GM12875 (cell line): ENCODE measurements around the gene FCGR3A.
"Not testable (repeated sequence)": the region's sequence is repeated elsewhere in the genome, so short reads cannot be mapped to it uniquely, and the experiment has no call there.

ENCODE experiments used
- H3K4me3 ChIP-seq: one replicate; pipeline ENCODE4 v1.5.1; 2011; ENCODE audit warnings: low read depth, low read length, control low read depth
- TF ChIP-seq, protein P1 (sequence below): IDR thresholded peaks from 2 replicates; pipeline ENCODE4 v1.5.1; 2011; ENCODE audit warnings: low read depth, mild to moderate bottlenecking, control low read depth, inconsistent platforms, low read length, moderate library complexity, borderline replicate concordance; ENCODE audit not compliant: insufficient read depth

Gene FCGR3A

DNA sequence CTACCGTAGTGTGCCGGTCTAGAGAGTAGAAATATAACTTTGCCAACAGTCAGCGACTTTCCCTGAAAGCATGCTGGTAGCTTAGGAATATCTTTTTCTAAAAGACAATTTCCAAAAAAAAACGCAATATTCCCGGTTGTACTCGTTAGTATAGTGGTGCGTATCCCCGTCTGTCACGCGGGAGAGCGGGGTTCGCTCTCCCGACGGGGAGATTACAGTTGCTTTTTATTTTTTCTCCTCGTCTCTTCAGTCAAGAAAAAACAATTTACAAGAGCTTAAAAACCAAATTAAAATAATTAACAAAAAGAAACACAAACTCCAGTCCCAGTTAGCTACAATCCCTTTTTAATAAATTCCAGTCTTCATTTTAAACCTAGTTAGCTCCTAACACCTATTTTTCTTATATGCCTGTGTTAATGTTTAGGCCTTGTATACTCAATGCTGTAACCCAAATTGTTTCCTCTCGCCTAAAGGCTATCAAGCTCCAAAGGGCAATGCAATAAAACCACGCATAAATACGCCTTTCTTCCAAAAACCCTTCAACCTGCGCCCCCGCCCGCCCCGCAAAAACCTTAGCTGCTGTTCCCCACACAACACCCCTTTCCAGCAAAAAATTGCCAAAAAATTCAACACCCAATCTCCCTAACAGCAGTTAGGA lies 17.5 kb downstream of the FCGR3A start:
- no peak overlapping the region for H3K4me3 ChIP-seq
- TF ChIP-seq, protein P1, sequence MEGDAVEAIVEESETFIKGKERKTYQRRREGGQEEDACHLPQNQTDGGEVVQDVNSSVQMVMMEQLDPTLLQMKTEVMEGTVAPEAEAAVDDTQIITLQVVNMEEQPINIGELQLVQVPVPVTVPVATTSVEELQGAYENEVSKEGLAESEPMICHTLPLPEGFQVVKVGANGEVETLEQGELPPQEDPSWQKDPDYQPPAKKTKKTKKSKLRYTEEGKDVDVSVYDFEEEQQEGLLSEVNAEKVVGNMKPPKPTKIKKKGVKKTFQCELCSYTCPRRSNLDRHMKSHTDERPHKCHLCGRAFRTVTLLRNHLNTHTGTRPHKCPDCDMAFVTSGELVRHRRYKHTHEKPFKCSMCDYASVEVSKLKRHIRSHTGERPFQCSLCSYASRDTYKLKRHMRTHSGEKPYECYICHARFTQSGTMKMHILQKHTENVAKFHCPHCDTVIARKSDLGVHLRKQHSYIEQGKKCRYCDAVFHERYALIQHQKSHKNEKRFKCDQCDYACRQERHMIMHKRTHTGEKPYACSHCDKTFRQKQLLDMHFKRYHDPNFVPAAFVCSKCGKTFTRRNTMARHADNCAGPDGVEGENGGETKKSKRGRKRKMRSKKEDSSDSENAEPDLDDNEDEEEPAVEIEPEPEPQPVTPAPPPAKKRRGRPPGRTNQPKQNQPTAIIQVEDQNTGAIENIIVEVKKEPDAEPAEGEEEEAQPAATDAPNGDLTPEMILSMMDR = no peak

DNA sequence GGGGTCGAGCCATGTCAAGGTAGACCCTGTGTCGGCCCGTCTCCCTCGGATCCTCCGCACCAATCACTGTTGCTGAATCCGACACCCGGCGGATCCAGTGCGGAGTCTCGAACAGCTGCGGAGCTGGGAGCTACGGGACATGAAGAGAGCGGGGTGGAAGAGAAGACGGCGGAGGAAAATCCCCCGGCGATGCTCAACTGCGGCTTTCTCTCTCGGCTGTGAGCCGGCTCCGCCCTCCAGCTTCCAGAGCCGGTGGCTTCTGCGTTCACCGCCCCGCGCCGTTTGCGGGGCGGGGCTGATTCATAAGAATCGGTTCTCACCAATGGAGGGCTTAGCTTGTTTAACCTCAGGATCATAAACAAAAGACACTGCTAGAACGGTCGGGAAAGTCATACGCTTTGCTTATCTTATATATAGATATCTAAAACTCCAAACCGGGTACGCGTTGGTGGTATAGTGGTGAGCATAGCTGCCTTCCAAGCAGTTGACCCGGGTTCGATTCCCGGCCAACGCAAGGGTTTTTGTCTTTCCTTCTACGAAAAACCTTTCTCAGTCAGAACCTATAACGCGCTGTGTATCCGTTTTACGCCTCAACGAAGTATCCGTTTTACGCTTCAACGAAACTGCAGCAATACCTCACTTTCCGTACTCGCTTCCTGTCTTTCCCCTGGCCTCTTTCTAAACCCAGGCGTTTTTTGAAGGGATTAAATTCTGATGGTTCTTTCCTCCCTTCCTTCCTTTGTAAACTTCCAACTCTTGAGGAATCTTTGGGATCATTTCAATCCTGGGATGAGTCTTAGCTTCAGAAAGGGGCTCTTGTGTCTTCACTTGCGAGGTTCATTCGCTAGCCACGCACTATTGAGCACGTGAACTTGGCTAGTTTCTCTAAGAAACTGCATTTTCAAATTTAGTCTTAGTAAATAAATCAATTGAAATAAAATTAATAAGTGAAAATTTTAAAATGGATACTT lies 18.7 kb downstream of the FCGR3A start:
- peak overlapping the region; percentile 79 for H3K4me3 ChIP-seq

DNA sequence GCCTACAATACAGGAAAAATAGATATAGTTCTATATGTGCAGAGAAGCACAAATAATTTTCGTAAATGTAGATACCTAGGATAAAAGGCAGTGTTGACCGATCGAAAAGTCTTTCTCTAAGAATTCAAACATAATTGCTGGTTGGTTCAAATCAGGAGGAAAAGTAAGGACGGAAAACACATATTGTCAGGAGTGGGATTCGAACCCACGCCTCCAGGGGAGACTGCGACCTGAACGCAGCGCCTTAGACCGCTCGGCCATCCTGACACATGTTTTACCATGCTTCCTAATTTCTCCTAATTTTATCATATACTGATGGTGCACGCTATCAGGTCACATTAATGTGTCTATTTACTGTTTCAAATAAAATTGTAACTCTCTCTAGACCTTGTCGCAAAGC lies 19.5 kb downstream of the FCGR3A start:
- peak overlapping the region; percentile 79 for H3K4me3 ChIP-seq

DNA sequence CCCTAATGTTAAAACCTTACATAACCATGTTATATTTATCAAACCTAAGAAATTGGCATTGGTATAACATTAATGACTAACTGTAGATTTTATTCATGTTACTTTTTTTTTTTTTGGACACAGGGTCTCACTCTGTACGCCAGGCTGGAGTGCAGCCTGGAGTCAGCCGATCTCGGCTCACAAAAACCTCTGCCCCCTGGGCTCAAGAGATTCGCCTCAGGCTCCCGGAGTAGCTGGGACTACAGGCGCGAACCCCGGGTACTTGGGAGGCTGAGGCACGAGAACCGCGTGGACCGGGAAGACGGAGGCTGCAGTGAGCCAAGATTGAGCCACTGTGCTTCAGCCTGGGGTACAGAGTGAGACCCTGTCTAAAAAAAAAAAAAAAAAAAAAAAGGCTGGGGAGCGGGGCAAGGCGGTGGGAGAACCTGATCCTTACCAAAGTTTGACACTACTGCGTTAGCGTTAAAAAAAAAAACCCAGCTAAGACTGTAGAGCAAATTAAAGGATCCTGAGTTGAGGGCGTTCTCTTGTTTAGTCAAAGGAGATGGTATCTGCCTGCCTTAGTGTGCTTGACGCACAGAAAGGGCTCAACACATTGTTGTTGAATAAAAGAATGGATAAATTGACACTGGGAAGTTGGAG lies 20.0 kb downstream of the FCGR3A start:
- not testable (repeated sequence) for H3K4me3 ChIP-seq

DNA sequence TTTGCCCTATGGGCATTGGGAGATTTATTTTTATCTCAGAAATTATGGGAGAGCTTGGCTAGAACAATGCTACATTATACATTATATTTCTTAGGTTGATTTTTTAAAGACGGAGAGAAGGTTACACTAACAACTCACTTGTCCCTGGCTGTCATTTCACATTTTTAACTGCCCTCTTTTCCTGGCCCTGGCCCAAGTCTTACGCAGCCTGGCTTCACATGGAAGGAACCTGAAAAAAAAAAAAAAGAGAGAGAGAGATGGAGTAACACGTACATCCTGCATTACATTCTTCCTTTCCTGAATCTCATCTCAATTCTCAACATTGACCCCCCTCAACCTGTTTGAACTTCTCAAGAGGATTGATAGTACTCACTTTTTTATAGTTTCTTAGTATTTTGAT lies 21.1 kb downstream of the FCGR3A start:
- H3K4me3 ChIP-seq = not testable (repeated sequence)

DNA sequence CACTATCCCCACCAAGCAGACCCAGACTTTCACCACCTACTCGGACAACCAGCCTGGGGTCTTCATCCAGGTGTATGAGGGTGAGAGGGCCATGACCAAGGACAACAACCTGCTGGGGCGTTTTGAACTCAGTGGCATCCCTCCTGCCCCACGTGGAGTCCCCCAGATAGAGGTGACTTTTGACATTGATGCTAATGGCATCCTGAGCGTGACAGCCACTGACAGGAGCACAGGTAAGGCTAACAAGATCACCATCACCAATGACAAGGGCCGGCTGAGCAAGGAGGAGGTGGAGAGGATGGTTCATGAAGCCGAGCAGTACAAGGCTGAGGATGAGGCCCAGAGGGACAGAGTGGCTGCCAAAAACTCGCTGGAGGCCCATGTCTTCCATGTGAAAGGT lies 23.7 kb downstream of the FCGR3A start:
- H3K4me3 ChIP-seq = not testable (repeated sequence)

DNA sequence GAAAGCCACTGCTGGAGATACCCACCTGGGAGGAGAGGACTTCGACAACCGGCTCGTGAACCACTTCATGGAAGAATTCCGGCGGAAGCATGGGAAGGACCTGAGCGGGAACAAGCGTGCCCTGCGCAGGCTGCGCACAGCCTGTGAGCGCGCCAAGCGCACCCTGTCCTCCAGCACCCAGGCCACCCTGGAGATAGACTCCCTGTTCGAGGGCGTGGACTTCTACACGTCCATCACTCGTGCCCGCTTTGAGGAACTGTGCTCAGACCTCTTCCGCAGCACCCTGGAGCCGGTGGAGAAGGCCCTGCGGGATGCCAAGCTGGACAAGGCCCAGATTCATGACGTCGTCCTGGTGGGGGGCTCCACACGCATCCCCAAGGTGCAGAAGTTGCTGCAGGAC lies 24.3 kb downstream of the FCGR3A start:
- H3K4me3 ChIP-seq = not testable (repeated sequence)

DNA sequence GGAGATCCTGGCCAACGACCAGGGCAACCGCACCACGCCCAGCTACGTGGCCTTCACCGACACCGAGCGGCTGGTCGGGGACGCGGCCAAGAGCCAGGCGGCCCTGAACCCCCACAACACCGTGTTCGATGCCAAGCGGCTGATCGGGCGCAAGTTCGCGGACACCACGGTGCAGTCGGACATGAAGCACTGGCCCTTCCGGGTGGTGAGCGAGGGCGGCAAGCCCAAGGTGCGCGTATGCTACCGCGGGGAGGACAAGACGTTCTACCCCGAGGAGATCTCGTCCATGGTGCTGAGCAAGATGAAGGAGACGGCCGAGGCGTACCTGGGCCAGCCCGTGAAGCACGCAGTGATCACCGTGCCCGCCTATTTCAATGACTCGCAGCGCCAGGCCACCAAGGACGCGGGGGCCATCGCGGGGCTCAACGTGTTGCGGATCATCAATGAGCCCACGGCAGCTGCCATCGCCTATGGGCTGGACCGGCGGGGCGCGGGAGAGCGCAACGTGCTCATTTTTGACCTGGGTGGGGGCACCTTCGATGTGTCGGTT lies 24.8 kb downstream of the FCGR3A start:
- peak overlapping the region; percentile 52 for H3K4me3 ChIP-seq

DNA sequence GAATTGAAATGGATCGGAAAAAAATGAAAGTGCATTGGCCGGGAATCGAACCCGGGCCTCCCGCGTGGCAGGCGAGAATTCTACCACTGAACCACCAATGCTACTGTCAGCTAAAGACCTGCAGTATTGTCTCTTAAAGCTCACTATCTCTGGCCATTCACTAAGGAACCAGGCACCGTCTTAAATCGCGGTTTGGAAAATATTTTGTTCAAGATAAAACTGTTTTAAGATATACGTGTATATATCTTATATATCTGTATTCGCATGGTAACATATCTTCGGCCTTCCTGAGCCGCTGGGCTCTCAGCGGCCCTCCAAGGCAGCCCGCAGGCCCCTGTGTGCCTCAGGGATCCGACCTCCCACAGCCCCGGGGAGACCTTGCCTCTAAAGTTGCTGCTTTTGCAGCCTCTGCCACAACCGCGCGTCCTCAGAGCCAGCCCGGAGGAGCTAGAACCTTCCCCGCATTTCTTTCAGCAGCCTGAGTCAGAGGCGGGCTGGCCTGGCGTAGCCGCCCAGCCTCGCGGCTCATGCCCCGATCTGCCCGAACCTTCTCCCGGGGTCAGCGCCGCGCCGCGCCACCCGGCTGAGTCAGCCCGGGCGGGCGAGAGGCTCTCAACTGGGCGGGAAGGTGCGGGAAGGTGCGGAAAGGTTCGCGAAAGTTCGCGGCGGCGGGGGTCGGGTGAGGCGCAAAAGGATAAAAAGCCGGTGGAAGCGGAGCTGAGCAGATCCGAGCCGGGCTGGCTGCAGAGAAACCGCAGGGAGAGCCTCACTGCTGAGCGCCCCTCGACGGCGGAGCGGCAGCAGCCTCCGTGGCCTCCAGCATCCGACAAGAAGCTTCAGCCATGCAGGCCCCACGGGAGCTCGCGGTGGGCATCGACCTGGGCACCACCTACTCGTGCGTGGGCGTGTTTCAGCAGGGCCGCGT lies 25.5 kb downstream of the FCGR3A start, which contains the start of gene HSPA6:
Gene HSPA6, plus strand, starts transcription at position 724 of the 925 bp plus-strand sequence. Its CDS starts 119 bp downstream, at position 843.
- H3K4me3 ChIP-seq = peak within 1 kb of the TSS; percentile 81

DNA sequence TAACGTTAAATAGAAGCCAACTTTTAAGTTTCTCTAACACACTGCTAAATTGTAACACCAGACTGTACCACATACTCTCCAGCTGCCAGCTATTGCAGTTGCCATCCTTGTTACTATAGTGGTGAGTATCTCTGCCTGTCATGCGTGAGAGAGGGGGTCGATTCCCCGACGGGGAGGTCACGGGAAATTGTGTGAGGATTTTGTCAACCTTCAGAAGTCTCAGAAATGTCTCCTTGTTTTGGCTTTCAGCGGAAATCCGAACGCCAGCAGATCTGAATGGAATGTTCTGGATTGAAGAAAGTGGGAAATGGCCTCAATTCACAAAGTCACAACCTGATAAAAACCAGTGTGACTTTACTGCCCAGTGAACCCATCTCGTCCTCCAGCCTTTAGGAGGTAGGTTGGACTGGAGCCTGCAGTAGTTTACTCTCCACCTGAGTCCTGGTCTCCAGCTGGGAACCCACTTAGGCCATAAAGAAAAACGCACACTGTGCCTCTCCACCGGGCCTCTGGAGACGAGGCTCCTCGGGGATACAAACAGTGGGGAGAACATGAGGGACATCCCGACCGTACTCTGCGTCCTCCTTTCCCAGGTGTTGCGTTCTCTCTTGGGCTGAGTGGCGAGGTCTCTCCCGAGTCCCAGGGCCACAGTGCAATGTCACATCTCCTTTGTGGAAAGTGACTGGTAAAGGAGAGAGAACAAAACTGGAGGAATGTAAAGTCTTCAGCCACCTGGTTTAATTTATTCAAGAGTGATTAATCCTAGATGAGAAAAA lies 26.4 kb downstream of the FCGR3A start:
- not testable (repeated sequence) for H3K4me3 ChIP-seq

DNA sequence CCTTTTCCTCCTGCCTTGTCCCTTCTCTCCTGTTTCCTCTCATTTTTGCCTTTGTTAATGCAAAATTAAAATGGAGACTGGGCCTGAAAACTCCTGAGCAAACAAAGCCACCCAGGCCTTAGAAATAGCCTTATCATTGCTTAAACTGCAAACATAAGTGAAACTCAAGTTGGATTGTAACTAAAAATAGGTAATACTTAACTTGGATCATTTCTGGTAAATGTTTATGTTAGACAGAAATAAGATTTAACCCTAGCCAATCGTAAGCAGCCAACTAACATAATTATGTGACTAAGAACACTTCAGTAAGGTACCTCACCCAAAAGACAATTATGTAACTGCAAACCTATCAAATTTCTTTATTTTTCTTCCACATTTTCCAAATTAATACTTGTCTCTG lies 35.7 kb downstream of the FCGR3A start:
- H3K4me3 ChIP-seq = not testable (repeated sequence)

DNA sequence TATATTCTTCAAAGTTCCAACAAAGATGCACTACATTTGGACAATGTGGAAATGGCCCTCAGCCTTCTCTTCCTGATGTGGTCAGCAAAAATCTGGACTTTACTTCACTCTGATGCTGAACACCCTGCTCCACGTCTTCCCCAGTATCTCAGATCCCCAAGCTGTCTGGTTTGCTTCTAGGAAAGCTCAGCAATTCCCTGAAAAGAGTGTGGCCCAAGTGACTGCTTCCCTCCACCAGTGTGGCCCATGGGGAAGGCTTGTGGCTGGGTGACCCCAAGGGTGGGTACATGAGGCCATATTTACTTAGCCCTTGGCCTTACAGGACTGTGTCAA lies 36.2 kb downstream of the FCGR3A start:
- H3K4me3 ChIP-seq = not testable (repeated sequence)

DNA sequence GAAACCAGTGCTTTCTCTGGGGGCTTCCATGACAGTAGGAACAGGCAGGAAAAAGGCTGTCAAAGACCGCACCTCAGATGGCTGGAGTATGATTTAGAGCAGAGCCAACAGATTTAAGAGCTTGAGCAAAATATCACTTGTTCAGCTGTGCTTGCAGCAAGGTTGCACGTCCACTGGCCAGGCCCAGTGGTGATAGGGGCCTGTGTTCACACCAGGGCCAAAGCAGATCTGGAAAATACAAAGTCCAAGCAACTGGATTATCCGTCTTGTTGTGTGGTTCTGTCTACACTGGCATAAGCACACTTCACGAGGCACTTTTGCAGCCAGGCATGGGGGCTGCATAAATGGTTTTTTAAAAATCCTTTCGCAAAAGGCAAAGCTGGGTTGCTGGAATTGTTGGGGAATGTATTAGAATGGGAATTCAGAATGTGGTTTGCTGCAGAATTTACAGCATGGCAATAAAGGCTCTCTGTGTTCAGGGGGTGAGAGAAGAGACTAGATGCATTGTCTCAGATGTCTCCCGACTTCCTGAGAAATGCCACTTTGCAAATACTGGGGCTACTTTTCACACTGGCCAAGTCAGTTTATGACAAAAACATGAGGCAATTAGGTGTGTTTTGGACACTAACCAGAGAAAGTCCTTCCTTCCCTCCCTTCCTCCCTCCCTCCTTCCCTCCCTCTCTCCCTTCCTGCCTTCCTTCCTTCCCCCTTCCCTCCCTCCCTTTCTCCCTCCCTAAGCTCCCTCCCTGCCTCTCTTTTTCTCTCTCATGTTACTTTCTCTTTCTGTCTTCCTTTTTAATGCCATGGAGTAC lies 36.8 kb downstream of the FCGR3A start:
- H3K4me3 ChIP-seq = not testable (repeated sequence)
